ENCODE measurements around the gene AGAP1. TPM values are rescaled to one million over a fixed set of nuclear protein-coding genes. Genes with fewer than 3 reads are reported as not detected.

Gene AGAP1
- polyA plus RNA-seq, 2 of the 4 experiments (the other 2 are of a cell fraction): 20.2 to 21.9 TPM

DNA sequence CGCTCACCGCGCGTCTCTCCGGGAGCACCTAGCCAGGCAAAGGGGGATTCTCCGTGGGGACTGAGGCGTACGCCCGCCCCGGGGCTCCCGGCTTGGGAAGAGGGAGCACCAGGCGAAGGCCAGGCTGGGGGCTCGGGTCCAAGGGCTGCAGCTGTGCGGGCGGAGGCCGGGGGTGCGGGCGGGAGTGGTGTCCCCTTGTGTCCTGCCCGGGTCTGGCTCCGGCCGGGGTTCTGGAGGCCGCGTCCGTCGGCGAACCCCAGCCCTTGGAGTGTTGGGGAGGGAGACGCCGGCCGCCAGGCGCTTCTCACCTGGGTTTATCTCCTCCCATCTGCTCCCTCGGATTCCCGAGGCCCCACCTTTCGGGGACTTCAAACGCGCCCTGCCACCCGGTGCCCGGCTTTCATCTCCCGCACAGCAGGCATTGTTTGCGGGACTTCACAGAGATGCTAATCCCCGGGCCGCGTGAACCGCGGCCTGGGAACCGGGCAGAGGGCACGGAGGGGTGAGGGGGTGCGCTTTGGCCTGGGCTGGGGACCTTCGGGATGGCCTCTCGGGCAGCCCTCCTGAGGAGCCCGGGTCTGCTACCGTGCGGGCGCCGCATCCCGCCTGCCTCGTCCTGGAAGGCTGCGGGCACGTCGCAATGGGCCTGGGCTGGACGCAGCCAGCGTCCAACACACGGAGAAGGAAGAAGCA, 679.3 kb downstream of the AGAP1 start (continued):
- TF ChIP-seq KDM1A (IDR thresholded peaks at IDR 0.05; ENCODE audit: low read depth) (no peak), ZFP36 (IDR thresholded peaks at IDR 0.05; ENCODE audit: borderline replicate concordance, partially characterized antibody) (no peak), RFX5 (IDR thresholded peaks at IDR 0.05) (no peak), NFE2L2 (conservative IDR thresholded peaks at IDR 0.05; ENCODE audit: low read length) (no peak), POLR2A (IDR thresholded peaks at IDR 0.05; ENCODE audit: low read length) (no peak), SREBF2 (IDR thresholded peaks at IDR 0.05) (no peak), FOSB (CRISPR knock-in tag; IDR thresholded peaks at IDR 0.05) (no peak), ELK1 (IDR thresholded peaks at IDR 0.05; ENCODE audit: low read depth, low read length) (no peak), NPAS2 (CRISPR knock-in tag; IDR thresholded peaks at IDR 0.05; ENCODE audit: borderline replicate concordance) (no peak)

DNA sequence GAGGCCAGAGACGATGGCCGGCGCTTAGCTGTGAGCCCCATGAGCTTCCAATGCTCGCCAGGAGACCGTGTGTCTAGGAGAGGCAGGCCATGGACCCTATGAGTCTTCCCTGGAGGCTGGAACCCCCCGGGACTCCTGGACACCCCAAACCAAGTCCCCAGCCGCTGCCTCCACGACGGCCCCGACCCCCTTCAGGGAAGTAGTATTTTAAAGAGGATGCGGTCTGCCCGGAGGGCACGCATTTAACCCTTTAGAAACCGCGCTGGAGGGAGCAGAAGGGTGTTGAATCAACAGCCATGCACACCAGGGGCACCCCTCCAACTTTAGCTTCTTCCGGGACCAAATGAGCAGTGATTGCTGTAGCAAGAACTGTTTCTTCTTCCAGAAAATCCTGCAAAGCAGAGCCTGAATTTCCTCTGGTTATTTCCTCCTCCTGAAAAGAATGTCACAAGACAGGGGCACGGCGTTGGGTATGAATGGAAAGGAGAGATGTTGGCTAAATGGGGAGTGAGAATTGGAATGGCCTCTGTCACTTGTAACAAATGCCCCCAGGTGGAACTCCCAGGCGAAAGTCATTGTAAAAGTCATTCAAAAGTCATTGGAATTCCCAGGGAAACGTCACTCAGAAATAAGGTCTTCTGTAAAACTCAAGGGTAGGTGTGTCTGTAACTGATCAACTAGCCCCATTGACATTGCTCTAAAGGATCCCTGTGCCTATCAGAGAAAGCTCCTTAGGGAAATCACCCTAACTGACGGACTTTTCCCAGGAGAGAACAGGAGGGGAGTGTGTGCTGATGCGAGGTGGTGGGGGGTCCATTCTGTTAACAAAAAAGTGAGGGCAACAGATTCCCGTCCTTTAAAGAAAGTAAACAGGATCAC, 680.1 kb downstream of the AGAP1 start:
- DNase-seq (ENCODE audit: low read depth in 1 of 2, low spot score in 1 of 2): no peak
- ChIA-PET CTCF (interaction anchor here (11.9 kb wide), 1 partner anchor 395 kb away, joined by 222 read pairs; no protein-coding TSS in a partner anchor), POLR2A (no interaction called here)
- WGBS (ENCODE audit: missing lambda C conversion rate): 79% methylated on average over 20 of the region's 23 CpGs
- TF ChIP-seq SREBF2 (IDR thresholded peaks at IDR 0.05): no peak
- no peak for TF ChIP-seq HEYL (CRISPR knock-in tag; IDR thresholded peaks at IDR 0.05)
- TF ChIP-seq ZNF302 (CRISPR knock-in tag; IDR thresholded peaks at IDR 0.05): no peak
- TF ChIP-seq, protein P1, sequence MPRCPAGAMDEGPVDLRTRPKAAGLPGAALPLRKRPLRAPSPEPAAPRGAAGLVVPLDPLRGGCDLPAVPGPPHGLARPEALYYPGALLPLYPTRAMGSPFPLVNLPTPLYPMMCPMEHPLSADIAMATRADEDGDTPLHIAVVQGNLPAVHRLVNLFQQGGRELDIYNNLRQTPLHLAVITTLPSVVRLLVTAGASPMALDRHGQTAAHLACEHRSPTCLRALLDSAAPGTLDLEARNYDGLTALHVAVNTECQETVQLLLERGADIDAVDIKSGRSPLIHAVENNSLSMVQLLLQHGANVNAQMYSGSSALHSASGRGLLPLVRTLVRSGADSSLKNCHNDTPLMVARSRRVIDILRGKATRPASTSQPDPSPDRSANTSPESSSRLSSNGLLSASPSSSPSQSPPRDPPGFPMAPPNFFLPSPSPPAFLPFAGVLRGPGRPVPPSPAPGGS (IDR thresholded peaks at IDR 0.05): no peak
- TF ChIP-seq ZFP36 (IDR thresholded peaks at IDR 0.05; ENCODE audit: borderline replicate concordance, partially characterized antibody): no peak
- no peak for TF ChIP-seq ZC3H11A (IDR thresholded peaks at IDR 0.05)
- TF ChIP-seq, protein P2, sequence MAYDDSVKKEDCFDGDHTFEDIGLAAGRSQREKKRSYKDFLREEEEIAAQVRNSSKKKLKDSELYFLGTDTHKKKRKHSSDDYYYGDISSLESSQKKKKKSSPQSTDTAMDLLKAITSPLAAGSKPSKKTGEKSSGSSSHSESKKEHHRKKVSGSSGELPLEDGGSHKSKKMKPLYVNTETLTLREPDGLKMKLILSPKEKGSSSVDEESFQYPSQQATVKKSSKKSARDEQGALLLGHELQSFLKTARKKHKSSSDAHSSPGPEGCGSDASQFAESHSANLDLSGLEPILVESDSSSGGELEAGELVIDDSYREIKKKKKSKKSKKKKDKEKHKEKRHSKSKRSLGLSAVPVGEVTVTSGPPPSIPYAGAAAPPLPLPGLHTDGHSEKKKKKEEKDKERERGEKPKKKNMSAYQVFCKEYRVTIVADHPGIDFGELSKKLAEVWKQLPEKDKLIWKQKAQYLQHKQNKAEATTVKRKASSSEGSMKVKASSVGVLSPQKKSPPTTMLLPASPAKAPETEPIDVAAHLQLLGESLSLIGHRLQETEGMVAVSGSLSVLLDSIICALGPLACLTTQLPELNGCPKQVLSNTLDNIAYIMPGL (CRISPR knock-in tag; IDR thresholded peaks at IDR 0.05; ENCODE audit: borderline replicate concordance): no peak
- no peak for TF ChIP-seq MAZ (IDR thresholded peaks at IDR 0.05; ENCODE audit: borderline replicate concordance, low read depth, low read length)
- TF ChIP-seq EHF (CRISPR knock-in tag; IDR thresholded peaks at IDR 0.05): no peak
- TF ChIP-seq BHLHE40 (IDR thresholded peaks at IDR 0.05; ENCODE audit: low read depth, low read length): no peak
- no peak for TF ChIP-seq MAFK (IDR thresholded peaks at IDR 0.05; ENCODE audit: partially characterized antibody)
- no peak for TF ChIP-seq KDM5A (IDR thresholded peaks at IDR 0.05)
- no peak for FAIRE-seq
- ATAC-seq: no peak
- Histone ChIP-seq H3K4me1 (0 out of 3 replicates have a peak, but pooled peaks cover 3% of the 10 kb centered on the region), H3K9me3 (no peaks in the 10 kb centered on the region), H3K4me2 (no peak overlapping the region), H3K27ac (no peak overlapping the region), H3K4me3 (no peak overlapping the region)

All from A549 (cell line).